MG63 (cell line): ENCODE results near the gene LRRC4. TPM values are rescaled to one million over a fixed set of nuclear protein-coding genes. Genes with fewer than 3 reads are reported as not detected.
A peak's percentile ranks its signal among the peaks of the same experiment; 100 is the strongest.

Experiments used
- DNase-seq: peaks from one replicate; pipeline ENCODE4 v3.0.0-alpha.2; 2020
- H3K27me3 ChIP-seq: fragments of 250-450 bp; sonication (Bioruptor Pico); 2 replicates; pipeline ENCODE4 v1.5.1; 2020; ENCODE audit warnings: mild to moderate bottlenecking, moderate library complexity
- H3K36me3 ChIP-seq: fragments of 250-450 bp; sonication (Bioruptor Pico); 2 replicates; pipeline ENCODE4 v1.5.1; 2020; ENCODE audit warnings: mild to moderate bottlenecking, moderate library complexity
- H3K4me3 ChIP-seq: fragments of 250-450 bp; sonication (Bioruptor Pico); 2 replicates; pipeline ENCODE4 v1.5.1; 2020; ENCODE audit warnings: mild to moderate bottlenecking, moderate library complexity
- H3K9me3 ChIP-seq: fragments of 250-450 bp; sonication (Bioruptor Pico); 2 replicates; pipeline ENCODE4 v1.5.1; 2020; ENCODE audit warnings: mild to moderate bottlenecking, moderate library complexity
- total RNA-seq: library from RNA; depleted of rRNA; stranded (reverse); fragments of >200 nt; shearing (Covaris generic); gene quantifications from 2 replicates; pipeline ENCODE4 v1.2.3, GENCODE V29; 2014; ENCODE audit warnings: low replicate concordance

LRRC4 gene
- total RNA-seq, 1 experiment from 2014 or later, result not detected

DNA sequence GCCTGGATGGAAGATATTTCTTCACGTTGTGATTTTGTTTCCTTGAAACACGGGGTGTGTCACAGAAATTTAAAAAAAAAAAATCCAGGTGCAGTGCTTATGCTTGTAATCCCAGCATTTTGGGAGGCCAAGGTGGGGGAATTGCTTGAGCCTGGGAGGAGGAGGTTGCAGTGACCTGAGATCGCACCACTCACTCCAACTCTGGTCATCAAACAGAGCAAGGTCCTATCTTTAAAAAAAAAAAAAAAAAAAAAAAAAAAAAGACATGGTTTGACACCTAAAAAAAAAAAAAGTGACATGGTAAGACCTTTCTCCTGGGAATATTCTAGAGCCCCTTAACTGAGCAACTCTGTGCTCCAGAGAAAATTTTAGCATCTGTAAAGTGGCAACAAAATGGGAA is 9.0 kb upstream of the LRRC4 start:
- H3K27me3 ChIP-seq, result no peaks in the 10 kb centered on the region
- H3K4me3 ChIP-seq, result no peak overlapping the region
- DNase-seq, result no peak
- no peaks in the 10 kb centered on the region for H3K36me3 ChIP-seq
- H3K9me3 ChIP-seq, result no peaks in the 10 kb centered on the region

DNA sequence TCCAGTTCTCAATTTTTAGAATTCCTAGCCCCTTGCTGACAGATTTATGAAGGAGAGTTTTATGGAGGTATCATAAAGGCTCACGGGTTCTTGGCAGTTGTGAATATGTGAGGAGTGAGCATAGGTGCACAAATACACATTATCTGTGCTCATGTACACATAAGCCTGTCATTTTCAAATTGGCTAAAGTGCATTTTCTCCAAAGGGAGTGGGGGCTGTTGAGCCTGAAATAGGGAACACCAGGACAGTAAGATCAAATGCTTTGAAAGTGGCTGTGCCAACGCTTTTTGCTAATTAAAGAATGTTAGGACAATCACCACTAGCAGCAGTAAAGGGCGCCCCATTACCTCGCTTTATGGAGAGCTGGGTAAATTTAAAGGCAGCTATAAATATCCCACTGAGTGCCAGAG is 8.3 kb upstream of the LRRC4 start:
- Histone ChIP-seq H3K27me3 (no peaks in the 10 kb centered on the region), H3K9me3 (no peaks in the 10 kb centered on the region), H3K4me3 (no peak overlapping the region), H3K36me3 (no peaks in the 10 kb centered on the region)
- no peak for DNase-seq

DNA sequence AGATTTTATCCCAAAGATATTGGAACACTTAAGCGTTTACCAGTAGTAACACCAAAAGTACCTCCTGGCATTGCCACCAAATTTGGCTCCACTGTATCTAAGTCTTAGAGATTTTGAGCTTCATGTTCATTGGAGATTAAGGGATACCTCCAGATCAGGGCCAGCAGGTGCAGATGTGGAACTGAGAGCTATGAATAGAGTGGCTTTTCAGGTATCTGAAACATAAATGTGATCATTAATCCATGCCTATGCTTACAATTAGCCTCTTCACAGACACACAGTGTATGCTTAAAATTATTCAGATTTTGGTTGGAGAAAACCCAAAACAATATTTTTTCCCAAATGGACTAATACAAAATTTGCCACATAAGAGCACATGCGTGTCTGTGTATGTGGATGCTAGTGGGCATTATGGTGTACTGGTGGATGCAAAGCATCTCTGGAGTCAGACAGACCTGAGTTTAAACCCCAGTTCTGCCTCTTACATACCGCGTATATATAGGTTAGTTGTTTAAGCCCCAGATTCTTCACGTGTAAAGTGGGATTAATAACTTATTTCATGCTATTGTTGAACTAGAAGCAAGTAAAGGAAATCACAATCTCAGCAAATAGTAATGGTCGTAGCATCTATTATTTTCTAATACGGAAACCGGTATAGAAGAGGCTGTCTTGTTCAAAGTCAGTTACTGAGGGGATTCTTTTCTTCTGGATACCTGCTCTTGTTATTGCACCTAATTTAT is 6.8 kb upstream of the LRRC4 start:
- Histone ChIP-seq H3K4me3 (no peak overlapping the region), H3K36me3 (no peaks in the 10 kb centered on the region), H3K27me3 (no peaks in the 10 kb centered on the region), H3K9me3 (no peaks in the 10 kb centered on the region)
- DNase-seq, result no peak

DNA sequence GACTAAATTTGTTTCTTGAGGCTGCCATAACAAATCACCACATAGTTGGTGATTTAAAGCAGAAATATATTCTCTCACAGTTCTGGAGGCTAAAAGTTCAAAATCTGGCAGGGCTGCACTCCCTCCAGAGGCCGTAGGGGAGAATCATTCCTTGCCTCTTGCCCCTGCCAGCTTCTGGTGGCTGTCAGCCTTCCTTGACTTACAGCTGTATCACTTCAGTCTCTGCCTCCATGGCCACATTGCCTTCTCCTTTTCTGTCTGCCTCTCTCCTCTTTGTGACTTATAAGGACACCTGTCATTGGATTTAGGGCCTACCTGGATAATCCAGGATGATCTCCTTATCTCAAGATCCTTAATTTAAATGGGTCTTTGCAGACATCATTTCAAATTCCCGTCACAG is 5.8 kb upstream of the LRRC4 start:
- H3K36me3 ChIP-seq, result no peaks in the 10 kb centered on the region
- no peak for DNase-seq
- no peak overlapping the region for H3K4me3 ChIP-seq
- no peaks in the 10 kb centered on the region for H3K9me3 ChIP-seq
- no peaks in the 10 kb centered on the region for H3K27me3 ChIP-seq

DNA sequence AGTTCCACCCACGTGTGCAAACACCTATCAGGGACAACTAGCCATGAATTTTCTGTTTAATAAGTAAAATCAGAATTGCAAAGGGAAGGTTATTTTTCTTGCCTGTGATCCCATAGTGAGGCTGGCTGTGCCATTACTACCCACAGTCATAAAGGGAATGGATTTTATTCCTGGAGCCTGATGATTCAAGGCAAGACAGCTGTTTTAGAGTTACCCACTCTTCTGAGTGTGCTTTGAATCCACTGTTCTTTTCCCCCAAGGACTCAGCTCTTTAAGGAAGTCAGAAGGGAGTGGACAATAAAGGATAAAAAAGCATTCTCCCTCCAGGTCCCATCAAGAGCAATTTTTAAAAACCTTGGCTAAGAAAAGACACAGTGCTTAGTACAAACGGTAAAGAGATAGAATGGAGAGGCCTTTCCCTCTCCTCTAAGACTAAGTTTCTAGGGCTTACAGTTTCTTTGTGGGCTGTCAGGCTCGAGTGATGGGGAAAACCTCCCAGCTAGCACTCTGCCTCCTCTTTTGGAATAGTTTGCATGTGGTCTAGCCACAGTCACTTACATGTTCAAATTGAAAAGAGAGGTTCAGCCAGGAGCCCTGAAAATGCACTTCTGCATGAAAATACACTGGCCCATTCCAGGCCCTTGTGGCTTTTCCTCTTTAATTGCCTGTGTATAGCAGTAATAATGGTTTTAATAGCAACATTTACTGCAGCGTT is 5.1 kb upstream of the LRRC4 start:
- no peaks in the 10 kb centered on the region for H3K27me3 ChIP-seq
- no peak overlapping the region for H3K4me3 ChIP-seq
- H3K36me3 ChIP-seq, result no peaks in the 10 kb centered on the region
- H3K9me3 ChIP-seq, result no peaks in the 10 kb centered on the region
- no peak for DNase-seq

DNA sequence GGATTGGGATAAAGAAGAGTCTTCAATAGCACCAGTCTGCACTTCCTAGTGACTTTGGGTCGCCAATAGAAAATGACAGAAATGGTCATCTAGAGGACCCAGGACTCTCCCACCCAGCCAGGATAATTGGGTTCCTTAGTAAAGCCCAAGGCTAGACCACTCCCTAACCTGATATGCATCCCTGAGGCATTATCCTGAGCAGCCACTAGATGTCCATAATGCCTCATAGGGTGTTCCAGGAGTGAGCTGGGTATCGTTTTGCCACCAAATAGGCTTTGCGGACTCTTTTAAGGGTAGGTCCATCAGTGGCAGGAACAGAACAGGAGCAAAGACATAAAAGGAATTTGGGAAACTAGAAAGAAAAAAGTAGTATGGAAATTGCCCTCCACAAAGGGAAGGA is 4.5 kb upstream of the LRRC4 start:
- H3K9me3 ChIP-seq, result no peaks in the 10 kb centered on the region
- no peak for DNase-seq
- H3K4me3 ChIP-seq, result no peak overlapping the region
- no peaks in the 10 kb centered on the region for H3K27me3 ChIP-seq
- no peaks in the 10 kb centered on the region for H3K36me3 ChIP-seq

DNA sequence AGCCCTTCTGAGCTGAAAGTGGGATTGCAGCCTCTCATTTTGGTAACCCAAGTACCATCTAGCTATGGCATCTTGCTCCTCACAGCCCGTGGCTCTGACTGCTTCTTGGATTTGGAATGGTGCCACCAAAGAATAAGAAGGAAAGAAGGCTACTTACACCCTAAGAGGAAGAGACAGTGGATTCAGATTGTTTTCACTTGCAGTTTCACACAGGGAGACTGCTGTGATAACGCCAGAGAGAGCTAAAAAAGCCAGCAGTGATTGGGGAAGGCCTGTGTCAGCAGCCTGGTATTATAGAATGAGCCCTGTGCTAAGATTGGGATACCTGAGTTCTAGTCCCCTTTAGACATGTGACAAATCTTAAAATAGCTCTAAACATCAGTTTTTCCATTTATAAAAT is 3.6 kb upstream of the LRRC4 start:
- H3K27me3 ChIP-seq, result no peaks in the 10 kb centered on the region
- H3K36me3 ChIP-seq, result no peaks in the 10 kb centered on the region
- H3K4me3 ChIP-seq, result no peak overlapping the region
- DNase-seq, result no peak
- H3K9me3 ChIP-seq, result no peaks in the 10 kb centered on the region

DNA sequence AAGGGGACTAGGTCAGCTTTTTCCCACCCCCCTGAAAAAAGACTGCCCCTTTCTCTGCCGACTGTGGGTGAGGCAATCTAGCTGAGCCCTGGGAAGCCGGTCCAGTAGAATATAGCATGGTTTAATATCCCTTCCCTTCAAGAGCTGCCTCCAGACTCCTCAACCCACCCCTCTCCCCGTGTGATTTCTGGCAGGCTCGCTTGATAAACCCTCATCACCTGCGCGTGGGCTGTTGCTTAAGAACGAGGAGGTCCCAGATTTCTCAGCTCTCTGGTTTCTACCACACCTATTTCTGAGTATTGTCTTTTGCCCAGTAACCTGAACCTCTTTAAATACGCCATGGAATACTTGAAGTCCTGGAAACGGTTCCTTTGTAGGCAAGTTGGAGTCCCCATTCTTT is 2.0 kb upstream of the LRRC4 start:
- DNase-seq, result no peak

DNA sequence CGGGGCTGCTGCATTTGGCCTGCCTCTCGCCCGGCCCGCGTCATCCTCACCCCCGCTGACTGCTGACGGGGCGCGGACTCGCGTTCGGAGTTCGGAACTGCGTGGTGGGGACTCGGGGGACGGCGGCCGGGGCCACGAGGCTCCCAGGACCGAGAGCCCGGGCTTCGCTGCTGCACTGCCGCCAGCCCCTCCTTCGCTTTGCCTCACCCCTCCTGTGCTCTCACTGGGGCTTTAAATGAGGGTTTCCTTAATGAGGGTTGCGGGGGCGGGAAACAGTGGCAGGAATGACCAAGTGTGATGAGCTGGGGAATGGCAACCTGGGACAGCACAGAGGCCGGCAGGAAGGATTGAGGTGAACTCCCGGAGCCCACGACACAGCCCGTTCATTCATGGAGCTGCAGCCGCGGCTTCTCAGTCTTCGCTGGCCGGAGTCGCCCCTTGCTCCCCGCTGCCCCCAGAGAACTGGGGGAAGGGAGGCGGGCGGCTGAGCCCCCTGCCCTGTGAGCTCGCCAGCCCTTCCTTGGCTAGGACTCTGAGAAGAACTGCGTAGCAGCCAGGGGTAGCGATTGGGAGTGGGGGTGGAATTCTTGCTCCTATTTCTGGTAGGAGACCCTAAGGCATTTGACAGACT is 1.5 kb upstream of the LRRC4 start:
- H3K9me3 ChIP-seq, result no peaks in the 10 kb centered on the region
- H3K27me3 ChIP-seq, result no peaks in the 10 kb centered on the region
- no peak overlapping the region for H3K4me3 ChIP-seq
- DNase-seq, result no peak
- H3K36me3 ChIP-seq, result no peaks in the 10 kb centered on the region

More for the DNA sequence above, 2.0 kb upstream of the LRRC4 start:
- Histone ChIP-seq H3K9me3 (no peaks in the 10 kb centered on the region), H3K36me3 (no peaks in the 10 kb centered on the region), H3K4me3 (no peak overlapping the region), H3K27me3 (no peaks in the 10 kb centered on the region)

DNA sequence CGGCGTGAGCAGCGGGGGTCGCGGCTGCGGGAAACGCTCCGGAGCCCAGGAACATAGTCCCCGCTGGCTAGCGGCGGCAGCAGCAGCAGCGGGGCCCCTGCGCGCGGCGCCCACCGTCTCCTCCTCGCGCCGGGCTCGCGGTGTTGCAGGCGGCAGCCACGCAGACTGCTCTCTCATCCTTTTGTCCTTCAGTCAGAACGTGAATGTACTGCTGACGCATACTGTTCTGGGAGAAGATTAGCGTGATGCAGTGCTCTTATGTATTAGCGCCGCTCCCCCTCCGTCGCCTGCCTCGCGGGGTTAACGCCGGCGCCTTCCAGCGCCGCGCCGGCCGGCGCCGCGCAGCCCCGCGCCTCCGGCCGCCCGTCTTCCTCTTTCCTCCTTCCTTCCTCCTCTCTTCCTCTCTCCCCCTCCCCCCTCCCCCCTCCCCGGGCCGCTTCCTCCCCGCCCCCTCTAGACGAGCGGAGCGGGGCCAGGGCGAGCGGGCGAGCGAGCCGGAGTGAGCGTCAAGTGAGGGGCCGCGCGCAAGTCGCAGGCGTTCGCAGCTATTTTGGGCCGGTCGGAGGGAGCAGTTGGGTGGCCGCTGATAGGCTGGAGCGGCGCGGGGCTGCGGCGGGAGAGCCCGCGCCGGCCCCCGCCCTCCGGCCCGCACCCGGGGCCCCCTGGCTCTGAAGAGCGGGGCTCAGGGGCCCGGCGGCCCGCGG is 816 bp upstream of the LRRC4 start:
- no peaks in the 10 kb centered on the region for H3K27me3 ChIP-seq

DNA sequence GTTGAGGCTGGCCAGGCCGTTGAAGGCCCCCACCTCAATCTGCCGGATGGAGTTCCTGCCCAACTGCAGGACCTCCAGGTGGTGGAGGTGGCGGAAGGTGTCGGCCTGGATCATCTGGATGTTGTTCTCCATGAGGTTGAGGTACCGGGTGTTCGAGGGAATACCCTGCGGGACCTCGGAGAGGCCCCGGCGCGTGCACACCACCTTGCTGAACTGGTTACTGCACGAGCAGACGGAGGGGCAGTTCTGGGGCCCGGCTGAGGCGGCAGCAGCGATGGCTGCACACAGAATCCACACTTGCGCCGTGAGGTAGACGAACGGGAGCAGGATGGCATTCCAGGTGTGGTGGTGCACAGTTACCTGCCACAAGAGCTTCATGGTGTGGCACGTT is 979 bp downstream of the LRRC4 start:
- no peaks in the 10 kb centered on the region for H3K27me3 ChIP-seq
- no peaks in the 10 kb centered on the region for H3K9me3 ChIP-seq
- no peaks in the 10 kb centered on the region for H3K36me3 ChIP-seq
- no peak for DNase-seq
- no peak overlapping the region for H3K4me3 ChIP-seq

More for the DNA sequence above, 816 bp upstream of the LRRC4 start:
- Histone ChIP-seq H3K4me3 (no peak overlapping the region), H3K36me3 (no peaks in the 10 kb centered on the region), H3K9me3 (no peaks in the 10 kb centered on the region)
- DNase-seq, result no peak

DNA sequence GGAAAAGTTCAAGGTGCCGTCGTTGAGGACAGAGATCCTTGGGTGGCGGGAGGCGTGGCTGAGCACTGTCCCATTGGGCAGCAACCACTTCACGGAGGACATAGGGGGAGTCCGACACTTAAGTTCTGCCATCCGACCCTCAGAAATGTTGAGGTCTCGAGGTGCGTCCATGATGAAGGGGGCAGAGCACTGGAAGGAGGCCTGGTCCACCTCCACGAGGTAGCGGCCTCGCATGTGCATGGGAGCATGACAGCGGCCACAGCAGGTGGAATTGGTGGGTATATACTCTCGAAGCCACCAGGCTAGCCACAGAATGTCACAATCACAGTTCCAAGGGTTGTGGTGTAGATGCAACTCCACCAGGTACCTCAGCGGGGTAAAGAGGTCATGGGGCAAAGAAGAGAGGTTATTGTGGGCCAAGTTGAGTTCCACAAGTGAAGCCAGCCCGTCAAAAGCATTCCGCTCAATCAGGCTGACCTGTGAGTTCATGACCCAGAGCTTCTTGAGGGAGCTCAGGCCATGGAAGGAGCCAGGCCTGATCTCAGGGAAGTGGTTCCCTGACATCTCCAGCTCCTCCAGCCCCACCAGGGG is 1.7 kb downstream of the LRRC4 start:
- H3K4me3 ChIP-seq, result no peak overlapping the region
- no peak for DNase-seq
- H3K27me3 ChIP-seq, result no peaks in the 10 kb centered on the region
- H3K9me3 ChIP-seq, result no peaks in the 10 kb centered on the region
- no peaks in the 10 kb centered on the region for H3K36me3 ChIP-seq

DNA sequence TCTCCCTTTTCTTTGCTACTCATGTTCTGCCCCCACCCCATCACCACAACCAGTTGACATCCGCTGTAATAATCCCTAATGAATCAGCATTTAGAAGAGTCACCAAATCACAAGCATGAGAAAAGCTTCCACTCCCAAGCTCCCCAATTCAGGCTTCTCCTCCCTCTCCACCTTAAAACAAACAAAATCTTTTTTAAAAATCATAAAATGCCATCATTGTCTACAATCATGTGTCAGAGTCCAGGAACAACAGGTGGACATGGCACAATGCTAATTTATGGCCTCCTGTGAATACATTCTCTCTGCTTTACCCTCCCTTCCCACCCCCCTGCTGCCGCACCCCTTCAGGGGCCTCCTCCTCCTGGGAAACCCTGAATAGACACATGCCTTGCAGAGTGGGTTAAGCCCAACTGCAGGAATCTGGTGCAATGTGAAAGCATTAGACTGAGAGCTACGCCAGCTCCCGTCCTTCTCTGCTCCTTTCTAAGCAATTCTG is 3.7 kb downstream of the LRRC4 start:
- Histone ChIP-seq H3K36me3 (no peaks in the 10 kb centered on the region), H3K9me3 (no peaks in the 10 kb centered on the region), H3K4me3 (no peak overlapping the region), H3K27me3 (no peaks in the 10 kb centered on the region)
- no peak for DNase-seq

DNA sequence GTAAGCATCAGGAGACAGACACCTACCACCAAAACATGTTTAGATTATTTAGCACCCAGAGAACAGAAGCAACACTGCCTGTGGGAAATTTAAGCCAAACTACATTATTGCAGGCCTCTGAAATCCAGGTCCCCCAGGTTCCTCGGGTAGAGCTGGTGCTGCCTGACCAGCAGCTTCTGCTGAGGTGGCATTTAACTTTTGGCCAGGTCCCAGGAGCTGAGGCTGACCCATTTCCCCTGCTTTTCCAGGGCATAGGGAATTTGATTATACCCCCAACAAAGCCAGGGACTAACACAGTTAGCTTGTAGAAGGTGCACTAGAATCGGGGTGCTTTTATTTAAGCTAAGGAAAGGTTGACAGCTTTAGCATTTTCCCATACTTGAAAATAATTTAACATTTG is 4.7 kb downstream of the LRRC4 start:
- Histone ChIP-seq H3K36me3 (no peaks in the 10 kb centered on the region), H3K4me3 (no peak overlapping the region), H3K9me3 (no peaks in the 10 kb centered on the region), H3K27me3 (no peaks in the 10 kb centered on the region)
- no peak for DNase-seq

DNA sequence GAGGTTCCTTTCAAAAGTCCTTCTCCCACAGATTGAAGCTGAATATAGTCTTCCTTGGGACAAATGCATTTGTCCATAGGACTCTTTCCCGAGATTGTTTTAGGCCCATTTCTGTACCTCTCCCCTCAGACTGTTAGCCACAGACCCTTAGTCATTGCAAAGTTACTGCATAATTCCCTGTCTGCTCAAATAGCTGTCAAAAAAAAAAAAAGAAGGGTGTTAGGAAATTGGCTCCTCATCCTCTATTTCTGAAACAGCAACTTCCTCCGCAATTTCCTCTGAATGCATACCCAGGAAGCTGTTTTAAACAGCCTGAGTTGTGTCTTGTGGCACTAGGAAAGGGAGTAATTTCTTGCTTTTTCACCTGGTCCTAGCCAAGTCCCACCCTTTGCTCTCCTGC is 5.4 kb downstream of the LRRC4 start:
- no peaks in the 10 kb centered on the region for H3K9me3 ChIP-seq
- H3K27me3 ChIP-seq, result no peaks in the 10 kb centered on the region
- DNase-seq, result no peak
- H3K4me3 ChIP-seq, result no peak overlapping the region
- H3K36me3 ChIP-seq, result no peaks in the 10 kb centered on the region

DNA sequence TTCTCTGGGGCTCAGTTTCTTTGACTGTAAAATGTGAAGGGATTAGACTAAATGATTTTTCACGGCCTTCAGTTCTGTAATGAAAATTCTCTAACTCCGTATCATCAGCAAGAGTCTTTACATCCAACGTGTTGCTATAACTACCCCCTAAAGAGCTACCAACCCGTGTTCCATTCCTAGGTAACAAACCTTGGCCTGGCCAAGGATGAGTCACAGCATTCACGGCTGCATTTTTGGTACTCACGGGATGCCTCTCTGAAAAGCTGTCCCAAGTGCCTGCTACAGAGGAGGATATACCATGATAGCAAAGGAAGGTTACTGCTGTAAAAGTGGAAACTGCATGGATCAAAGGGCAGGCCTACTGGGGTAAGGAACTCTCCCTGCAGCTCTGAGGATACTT is 5.9 kb downstream of the LRRC4 start:
- H3K27me3 ChIP-seq, result no peaks in the 10 kb centered on the region
- peak; percentile 32 for DNase-seq

DNA sequence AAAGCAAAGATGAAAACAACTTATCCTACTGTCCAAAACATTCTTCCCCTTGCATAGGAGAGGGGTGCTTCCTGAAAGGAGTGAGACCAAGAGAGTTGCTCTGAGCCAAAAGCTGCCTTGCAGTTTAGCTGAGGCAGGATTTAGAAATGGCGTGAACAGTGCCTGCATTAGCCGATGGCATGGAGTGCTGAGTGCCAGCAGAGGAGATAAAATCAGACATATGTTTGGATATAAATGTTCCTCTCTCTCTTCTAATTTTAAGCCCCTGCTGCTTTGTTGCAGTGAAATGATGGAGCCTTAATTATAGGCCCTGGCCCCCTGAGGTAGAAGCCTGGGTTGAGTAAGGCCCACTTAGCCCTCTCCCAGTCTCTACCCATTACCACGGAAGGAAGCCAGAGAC is 7.1 kb downstream of the LRRC4 start:
- no peak for DNase-seq
- Histone ChIP-seq H3K4me3 (no peak overlapping the region), H3K36me3 (no peaks in the 10 kb centered on the region), H3K9me3 (no peaks in the 10 kb centered on the region), H3K27me3 (no peaks in the 10 kb centered on the region)

More for the DNA sequence above, 5.9 kb downstream of the LRRC4 start:
- Histone ChIP-seq H3K36me3 (no peaks in the 10 kb centered on the region), H3K9me3 (no peaks in the 10 kb centered on the region), H3K4me3 (no peak overlapping the region)
